Activated CD8-positive, alpha-beta memory T cell treated with anti-CD3 and anti-CD28 coated beads, Interleukin-2, amount 50 U/mL, for 48 hours (primary cell): ENCODE results near the gene CSF3R.

ENCODE experiments used
- DNase-seq: peaks from one replicate; pipeline ENCODE4 v3.0.0-alpha.2; 2020

CSF3R gene

GRCh38 chr1:36482724-36483388 is at the start of gene CSF3R:
CSF3R (minus strand) TSS chr1:36482913; CDS start chr1:36479496, 3,417 bp downstream.
- DNase-seq: no peak

GRCh38 chr1:36531833-36532232 is 49.1 kb upstream of the CSF3R start:
- DNase-seq: peak; percentile 13

GRCh38 chr1:36530791-36531190 is 48.1 kb upstream of the CSF3R start:
- DNase-seq: peak; percentile 1

GRCh38 chr1:36530261-36530660 is 47.5 kb upstream of the CSF3R start:
- peak; percentile 18 for DNase-seq

GRCh38 chr1:36529769-36530260 is 47.1 kb upstream of the CSF3R start:
- peak; percentile 39 for DNase-seq

GRCh38 chr1:36528361-36529349 is 45.9 kb upstream of the CSF3R start:
- peak; percentile 45 for DNase-seq

- peak; percentile 33 for DNase-seq
Observed at GRCh38 chr1:36525166-36525565, 42.5 kb upstream of the CSF3R start.

- peak; percentile 41 for DNase-seq
Observed at GRCh38 chr1:36524359-36525062, 41.8 kb upstream of the CSF3R start.

GRCh38 chr1:36523850-36524249 is 41.1 kb upstream of the CSF3R start:
- peak; percentile 33 for DNase-seq

- no peak for DNase-seq
Observed at GRCh38 chr1:36523230-36523495, 40.5 kb upstream of the CSF3R start.

- peak; percentile 41 for DNase-seq
Observed at GRCh38 chr1:36522461-36523229, 39.9 kb upstream of the CSF3R start.

GRCh38 chr1:36522021-36522420 is 39.3 kb upstream of the CSF3R start:
- peak; percentile 39 for DNase-seq

GRCh38 chr1:36520771-36521420 is 38.2 kb upstream of the CSF3R start:
- DNase-seq: peak; percentile 40

GRCh38 chr1:36520056-36520455 is 37.3 kb upstream of the CSF3R start:
- DNase-seq: peak; percentile 34

- no peak for DNase-seq
Observed at GRCh38 chr1:36517011-36517771, 34.5 kb upstream of the CSF3R start.

GRCh38 chr1:36516372-36517010 is 33.8 kb upstream of the CSF3R start:
- peak; percentile 75 for DNase-seq

GRCh38 chr1:36515315-36516138 is 32.8 kb upstream of the CSF3R start:
- DNase-seq: no peak

GRCh38 chr1:36514501-36514900 is 31.8 kb upstream of the CSF3R start:
- DNase-seq: no peak

- no peak for DNase-seq
Observed at GRCh38 chr1:36513676-36514473, 31.2 kb upstream of the CSF3R start.
